ENCODE results near the gene EPHA2.

The EPHA2 gene

GRCh38 chr1:16133007-16133961, 22.6 kb downstream of the EPHA2 start:
- DNase-seq, result no peak

GRCh38 chr1:16132325-16132785, 23.5 kb downstream of the EPHA2 start:
- no peak for DNase-seq

GRCh38 chr1:16131636-16132324, 24.1 kb downstream of the EPHA2 start:
- DNase-seq, result no peak

- no peak for DNase-seq
Measured at GRCh38 chr1:16130827-16131226, 25.0 kb downstream of the EPHA2 start.

- DNase-seq, result no peak
Measured at GRCh38 chr1:16129921-16130543, 25.8 kb downstream of the EPHA2 start.

- no peak for DNase-seq
Measured at GRCh38 chr1:16129316-16129715, 26.6 kb downstream of the EPHA2 start.

GRCh38 chr1:16128338-16128741, 27.5 kb downstream of the EPHA2 start:
- DNase-seq, result no peak

- DNase-seq, result no peak
Measured at GRCh38 chr1:16127676-16128337, 28.1 kb downstream of the EPHA2 start.

- no peak for DNase-seq
Measured at GRCh38 chr1:16126743-16127515, 28.9 kb downstream of the EPHA2 start.

GRCh38 chr1:16126160-16126559, 29.7 kb downstream of the EPHA2 start:
- no peak for DNase-seq

- no peak for DNase-seq
Measured at GRCh38 chr1:16125483-16125882, 30.4 kb downstream of the EPHA2 start.

- DNase-seq, result no peak
Measured at GRCh38 chr1:16125088-16125470, 30.8 kb downstream of the EPHA2 start.

GRCh38 chr1:16124377-16125087, 31.3 kb downstream of the EPHA2 start:
- DNase-seq, result no peak

- no peak for DNase-seq
Measured at GRCh38 chr1:16122916-16123315, 33.0 kb downstream of the EPHA2 start.

GRCh38 chr1:16122350-16122881, 33.5 kb downstream of the EPHA2 start:
- DNase-seq, result no peak

- DNase-seq, result no peak
Measured at GRCh38 chr1:16120940-16121410, 34.9 kb downstream of the EPHA2 start.

GRCh38 chr1:16120407-16120806, 35.5 kb downstream of the EPHA2 start:
- DNase-seq, result no peak

- no peak for DNase-seq
Measured at GRCh38 chr1:16119926-16120325, 35.9 kb downstream of the EPHA2 start.

GRCh38 chr1:16119504-16119903, 36.4 kb downstream of the EPHA2 start:
- DNase-seq, result no peak

GRCh38 chr1:16118706-16119105, 37.2 kb downstream of the EPHA2 start:
- no peak for DNase-seq

- no peak for DNase-seq
Measured at GRCh38 chr1:16117936-16118335, 37.9 kb downstream of the EPHA2 start.

All from effector CD8-positive, alpha-beta T cell (primary cell).